TTC549 (cell line): ENCODE results near the gene GSTA3.
"Not testable (repeated sequence)": the region's sequence is repeated elsewhere in the genome, so short reads cannot be mapped to it uniquely, and the experiment has no call there.

Experiments
- FAIRE-seq: peaks from 2 replicates; lab custom pipeline; 2012; peaks lifted over from hg19 to GRCh38; lab: Jason Lieb, UNC

GSTA3 gene

DNA sequence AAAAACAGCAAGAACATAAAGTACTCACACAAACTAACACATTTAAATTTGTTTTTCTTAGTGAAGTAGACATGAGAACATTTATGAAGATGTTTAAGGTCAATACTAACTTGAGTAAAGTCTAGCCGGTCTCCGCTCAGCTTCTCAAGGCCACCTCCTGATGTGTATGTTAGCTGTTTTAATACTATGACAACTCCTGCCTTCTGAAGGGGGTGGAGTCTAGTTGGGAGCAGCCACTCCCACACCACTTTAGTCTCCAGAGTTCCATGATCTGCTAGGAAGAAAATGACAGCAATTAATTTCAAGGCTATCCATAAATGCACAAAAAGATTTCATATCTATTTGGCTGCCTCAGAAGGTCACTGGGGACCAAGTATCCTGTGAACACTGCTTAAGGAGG lies at the start of gene GSTA3:
Gene GSTA3 (minus strand): TSS at position 168 of the 400 bp plus-strand sequence. CDS start 3,864 bp downstream, outside the sequence.
- FAIRE-seq, result no peak

DNA sequence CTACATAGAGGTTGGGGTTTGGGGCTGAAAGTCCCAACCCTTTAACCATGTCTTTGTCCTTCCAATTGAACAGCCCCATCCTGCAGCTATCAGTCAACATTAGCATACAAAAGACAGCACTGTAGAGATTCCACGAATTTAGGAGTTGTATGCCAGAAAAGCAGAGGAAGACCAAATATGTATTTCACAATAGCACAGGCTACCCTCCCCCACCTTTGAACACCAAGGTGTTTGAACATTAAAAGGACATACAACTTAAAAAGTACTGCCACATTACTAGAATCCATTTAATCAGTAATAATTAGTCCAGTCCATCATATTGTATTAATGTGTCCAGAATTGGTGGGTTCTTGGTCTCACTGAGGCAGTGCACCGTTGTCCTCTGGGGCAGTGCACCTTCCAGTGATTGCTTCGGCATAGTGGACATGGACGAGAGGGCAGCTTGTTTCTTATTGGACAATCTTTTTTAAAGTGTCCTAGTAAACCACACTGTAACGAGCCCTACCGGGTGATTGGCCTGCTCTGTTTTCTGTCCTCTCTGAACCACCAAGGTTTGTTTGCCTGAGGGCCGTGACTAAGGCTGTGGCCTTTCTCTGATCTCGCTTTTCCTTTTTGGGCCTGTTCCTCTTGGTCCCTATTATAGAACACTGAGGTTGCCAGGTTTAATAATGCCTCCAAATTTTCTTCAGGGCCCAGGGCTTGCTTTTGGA lies 49.2 kb upstream of the GSTA3 start:
- no peak for FAIRE-seq

GRCh38 chr6:52955871-52956270 lies 46.4 kb upstream of the GSTA3 start:
- FAIRE-seq, result no peak

DNA sequence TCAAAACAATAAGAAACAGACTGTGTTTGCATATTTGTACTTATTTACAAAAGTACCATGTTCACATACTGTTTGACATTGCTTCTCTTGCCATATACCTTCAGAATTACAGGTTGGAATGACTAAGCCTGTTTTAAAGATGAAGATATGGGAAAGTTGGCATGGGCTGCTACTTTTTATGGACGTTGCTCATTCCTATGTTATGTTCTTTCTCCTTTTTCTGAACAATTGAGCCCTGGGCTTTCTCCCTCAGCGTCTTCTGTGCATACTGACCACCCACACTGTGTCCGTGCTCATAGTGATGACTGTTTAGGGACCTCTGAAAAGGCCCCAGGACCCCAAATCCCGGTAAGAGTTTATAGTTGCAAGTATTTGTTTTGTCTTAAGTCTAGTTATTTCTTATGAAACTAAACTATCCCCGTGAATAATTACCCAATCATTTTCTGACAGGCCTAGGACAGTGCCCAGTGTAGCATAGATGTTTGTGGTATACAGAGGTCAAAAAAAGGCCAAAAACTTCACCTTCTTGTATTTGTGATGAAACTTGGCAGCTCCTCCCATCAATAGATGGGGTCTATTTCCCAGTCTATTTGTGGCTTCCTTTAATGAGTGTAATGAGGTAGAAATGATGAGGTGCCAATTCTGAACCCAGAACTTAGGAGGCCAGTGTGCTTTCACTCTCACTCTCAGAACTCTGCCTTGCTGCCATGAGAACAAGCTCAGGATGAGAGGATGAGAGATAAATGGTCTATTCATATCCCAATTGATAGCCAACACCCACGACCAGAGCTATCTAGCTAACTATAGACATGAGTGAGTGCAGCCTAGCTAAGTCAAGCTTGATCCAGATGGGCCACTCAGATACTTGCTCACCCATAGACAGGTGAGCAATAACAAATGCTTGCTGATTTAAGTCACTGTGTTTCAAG lies 44.7 kb upstream of the GSTA3 start:
- FAIRE-seq, result no peak

- FAIRE-seq, result no peak
Observed at GRCh38 chr6:52946306-52946705, 36.8 kb upstream of the GSTA3 start.

DNA sequence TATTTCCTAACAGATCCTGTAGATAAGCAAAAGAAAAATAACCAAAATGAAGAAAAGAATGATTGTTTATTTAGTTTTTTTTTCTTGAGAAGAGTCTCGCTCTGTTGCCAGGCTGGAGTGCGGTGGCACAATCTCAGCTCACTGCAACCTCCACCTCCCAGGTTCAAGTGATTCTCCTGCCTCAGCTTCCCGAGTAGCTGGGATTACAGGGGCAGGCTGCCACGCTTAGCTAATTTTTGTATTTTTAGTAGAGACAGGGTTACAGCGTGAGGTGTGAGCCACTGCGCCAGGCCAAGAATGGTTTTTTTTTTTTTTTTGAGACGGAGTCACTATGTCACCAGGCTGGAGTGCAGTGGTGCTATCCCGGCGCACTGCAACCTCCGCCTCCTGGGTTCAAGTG lies 33.3 kb upstream of the GSTA3 start:
- not testable (repeated sequence) for FAIRE-seq

- no peak for FAIRE-seq
Observed at GRCh38 chr6:52942221-52942620, 32.7 kb upstream of the GSTA3 start.

- no peak for FAIRE-seq
Observed at GRCh38 chr6:52937908-52938307, 28.4 kb upstream of the GSTA3 start.

GRCh38 chr6:52933778-52934177 lies 24.3 kb upstream of the GSTA3 start:
- FAIRE-seq, result no peak

- FAIRE-seq, result no peak
Observed at GRCh38 chr6:52931351-52931750, 21.9 kb upstream of the GSTA3 start.

DNA sequence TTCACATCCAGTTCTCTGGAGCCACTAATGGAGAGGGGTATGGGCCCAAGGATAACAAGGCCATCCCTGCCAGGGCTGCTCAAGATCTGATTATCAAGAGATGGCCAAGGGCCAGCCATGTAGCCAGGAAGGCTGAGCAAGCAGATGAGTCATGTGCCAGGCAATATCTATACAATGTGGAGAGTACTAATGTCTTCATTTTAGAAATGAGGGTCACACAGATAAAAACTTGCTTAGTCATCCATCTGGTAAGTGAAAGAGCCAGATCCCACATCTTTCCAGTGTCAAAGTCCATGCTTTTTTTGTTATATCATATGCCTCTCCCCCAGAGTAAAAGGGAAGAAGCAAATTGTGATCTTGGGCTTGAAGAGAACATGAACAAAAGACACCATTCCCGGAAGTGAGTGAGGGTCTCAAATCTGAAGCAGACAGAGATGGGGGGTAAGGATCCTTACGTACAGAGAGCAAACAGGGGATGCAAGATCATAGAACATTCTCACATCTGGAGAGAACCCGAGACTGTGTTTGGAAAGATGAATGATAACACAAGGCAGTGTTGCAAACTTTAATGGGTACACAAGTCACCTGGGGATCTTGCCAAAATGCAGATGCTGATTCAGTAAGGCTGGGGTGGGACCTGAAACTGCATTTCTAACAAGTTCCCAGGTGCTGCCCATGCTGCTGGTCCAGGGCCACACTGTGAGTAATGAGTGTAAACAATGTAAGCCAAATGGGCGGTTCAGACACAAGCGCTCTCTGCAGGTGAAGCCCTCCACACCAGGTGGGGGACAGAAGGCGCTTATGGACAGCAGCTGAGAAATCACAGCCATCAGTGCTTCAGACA lies 20.0 kb upstream of the GSTA3 start:
- no peak for FAIRE-seq

DNA sequence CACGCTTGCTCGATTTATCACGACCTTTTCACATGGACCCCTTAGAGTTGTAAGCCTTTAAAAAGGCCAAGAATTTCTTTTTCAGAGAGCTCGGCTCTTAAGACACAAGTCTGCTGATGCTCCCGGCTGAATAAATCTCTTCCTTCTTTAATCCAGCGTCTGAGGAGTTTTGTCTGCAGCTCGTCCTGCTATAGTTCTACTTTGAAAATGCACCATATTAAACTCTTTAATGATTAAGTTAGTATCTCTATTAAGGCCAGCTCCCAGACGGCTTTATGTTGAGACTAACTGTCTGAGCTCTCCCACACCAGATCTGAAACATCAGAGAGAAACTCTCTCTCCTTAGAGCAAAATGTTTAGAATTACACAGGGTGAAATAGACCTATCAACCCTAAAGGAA lies 18.0 kb upstream of the GSTA3 start:
- FAIRE-seq, result no peak

DNA sequence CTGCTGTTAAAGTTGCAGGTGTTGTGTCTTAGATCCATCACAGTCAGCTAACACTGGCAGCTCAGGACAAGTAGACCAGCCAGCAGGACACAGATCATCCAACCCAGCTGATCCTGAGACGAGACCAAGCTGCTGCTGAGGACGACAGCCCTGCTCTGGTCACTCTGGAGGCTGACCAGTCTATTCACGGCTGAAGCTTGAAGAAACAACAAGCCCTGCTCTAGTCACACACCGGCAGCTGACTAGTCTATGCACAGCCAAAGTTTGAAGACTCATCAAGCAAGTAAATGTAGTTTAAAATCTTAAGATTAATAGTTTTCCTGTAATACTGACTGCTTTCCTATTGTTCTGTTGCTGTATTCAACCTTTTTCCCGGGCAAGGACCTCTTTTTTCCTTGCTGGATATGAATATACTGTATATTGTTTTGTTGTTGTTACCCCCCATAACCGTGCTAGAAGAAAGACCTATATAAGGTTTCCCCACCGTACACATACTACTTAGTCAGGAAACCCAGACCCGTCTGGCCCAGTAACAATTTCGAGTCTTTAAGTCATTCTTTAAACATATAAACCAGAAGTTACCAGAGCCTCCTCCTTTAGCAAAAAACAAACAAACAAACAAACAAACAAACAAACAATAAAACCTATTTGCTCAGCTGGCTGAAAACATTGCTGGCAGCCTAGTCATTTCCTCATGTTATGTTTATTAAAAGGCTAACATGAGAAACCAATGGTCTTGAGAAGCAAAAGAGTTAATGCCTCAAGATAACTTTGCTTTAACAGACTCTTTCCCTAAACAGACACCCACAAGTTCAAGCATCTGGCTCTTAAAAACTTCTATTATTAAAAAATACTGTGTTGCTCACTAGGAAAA lies 16.7 kb upstream of the GSTA3 start:
- FAIRE-seq, result no peak

DNA sequence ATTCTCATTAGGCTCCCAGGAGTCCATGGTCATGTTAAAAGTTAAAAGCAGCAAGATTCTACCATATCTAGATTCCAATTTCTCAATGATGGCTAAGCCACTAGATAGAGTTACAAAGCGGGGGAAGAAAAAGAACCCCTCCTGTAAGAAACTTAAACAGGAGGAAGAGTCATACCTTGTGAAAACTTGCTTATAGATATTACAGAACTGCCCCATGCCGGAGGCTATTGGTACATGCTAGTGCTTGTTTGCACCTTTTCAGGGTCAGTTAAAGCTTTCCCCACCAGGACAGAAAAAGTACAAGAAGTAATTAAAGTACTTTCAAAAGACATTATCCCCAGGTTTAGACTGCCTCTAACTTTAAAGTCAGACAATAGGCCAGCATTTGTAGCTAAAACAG lies 15.5 kb upstream of the GSTA3 start:
- FAIRE-seq, result no peak

- not testable (repeated sequence) for FAIRE-seq
Observed at GRCh38 chr6:52923689-52924088, 14.2 kb upstream of the GSTA3 start.

GRCh38 chr6:52922161-52922560 lies 12.7 kb upstream of the GSTA3 start:
- FAIRE-seq, result no peak

DNA sequence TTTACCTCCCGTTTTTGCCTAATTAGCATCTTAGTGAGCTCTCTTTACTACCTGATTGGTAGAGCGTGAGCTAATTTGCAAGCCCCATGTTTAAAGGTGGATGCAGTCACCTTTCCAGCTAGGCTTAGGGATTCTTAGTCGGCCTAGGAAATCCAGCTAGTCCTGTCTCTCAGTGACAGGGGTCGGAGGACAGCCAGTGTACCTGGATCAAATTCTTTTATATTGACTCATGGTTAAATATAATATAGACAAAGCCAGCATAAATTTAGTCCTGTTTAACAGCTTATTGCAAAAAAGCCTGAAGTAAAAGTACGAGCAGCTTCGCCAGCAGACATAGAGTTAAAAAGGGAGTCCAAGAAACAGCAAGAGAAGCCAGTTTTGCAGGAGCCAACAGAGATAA lies 12.2 kb upstream of the GSTA3 start:
- FAIRE-seq, result no peak

DNA sequence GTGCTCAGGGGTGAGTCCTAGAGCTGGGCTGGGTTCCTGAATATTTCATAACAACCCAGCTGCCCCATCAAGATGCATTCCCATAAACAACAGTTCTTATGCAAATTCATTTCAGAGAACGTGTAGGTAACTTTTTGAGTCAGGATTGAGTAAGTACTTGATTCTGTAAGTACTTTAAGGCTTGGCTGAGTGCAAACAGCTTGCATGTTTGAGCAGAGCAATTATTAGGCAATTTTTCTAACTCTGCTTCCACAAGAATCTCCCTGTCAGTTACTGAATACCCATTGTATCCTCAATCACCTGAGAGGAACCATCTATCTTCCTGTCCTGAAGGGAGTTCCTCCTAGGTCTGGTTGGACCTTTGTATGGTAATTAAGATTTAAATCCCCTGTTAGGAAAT lies 10.0 kb upstream of the GSTA3 start:
- not testable (repeated sequence) for FAIRE-seq

DNA sequence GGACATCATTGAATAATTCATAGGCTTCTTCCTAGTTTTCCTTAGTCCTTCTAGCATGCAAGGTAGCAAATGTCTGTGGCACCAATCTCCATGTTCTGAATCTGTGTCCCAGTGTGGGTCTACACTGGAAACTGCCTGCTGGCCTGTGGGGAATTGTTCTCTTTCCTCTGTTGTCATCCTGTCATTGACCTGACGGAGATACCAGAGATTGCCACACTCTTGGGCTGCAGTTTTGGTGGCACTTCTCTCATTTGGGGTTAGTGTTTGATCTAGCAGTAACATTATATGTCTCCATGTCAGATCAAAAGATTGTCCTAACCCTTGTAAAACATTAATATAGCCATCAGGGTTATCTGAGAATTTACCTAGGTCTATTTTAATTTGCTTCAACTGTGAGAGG lies 9.3 kb upstream of the GSTA3 start:
- FAIRE-seq, result not testable (repeated sequence)

GRCh38 chr6:52918027-52918686 lies 8.7 kb upstream of the GSTA3 start:
- FAIRE-seq, result not testable (repeated sequence)

GRCh38 chr6:52914516-52914915 lies 5.0 kb upstream of the GSTA3 start:
- no peak for FAIRE-seq
